AG04449 (cell line): ENCODE data around the gene ZFP64.

ENCODE experiments used
- CTCF ChIA-PET: fragments of 350-600 bp; formaldehyde crosslinking; extraction: SDS; loops from one replicate; lab custom pipeline; 2021; ENCODE audit warnings: antibody characterized with exemption; lab: Yijun Ruan, JAX
- POLR2A ChIA-PET: fragments of 400-600, 350-600 bp; formaldehyde crosslinking; extraction: SDS; loops from one replicate; lab custom pipeline; 2020; ENCODE audit warnings: antibody characterized with exemption, inconsistent platforms; lab: Yijun Ruan, JAX
- DNase-seq: peaks from one replicate; pipeline ENCODE4 v3.0.0-alpha.2; 2010; ENCODE audit warnings: low read depth, low spot score
- H3K4me3 ChIP-seq: 2 replicates; pipeline ENCODE4 v1.5.1; 2011; ENCODE audit warnings: low read depth, mild to moderate bottlenecking, control low read depth, low read length
- CTCF ChIP-seq: IDR thresholded peaks from one replicate; pipeline ENCODE4 v1.5.1; 2011; ENCODE audit warnings: mild to moderate bottlenecking, moderate library complexity, low read length, control low read depth, inconsistent platforms; ENCODE audit not compliant: insufficient read depth; ENCODE audit errors: missing control alignments

ZFP64 gene

GRCh38 chr20:52152921-52153320 is 38.7 kb downstream of the ZFP64 start:
- CTCF ChIA-PET = interaction anchor here (1.0 to 1.2 kb wide), 3 partner anchors 8 to 25 kb away, joined by 3 to 6 read pairs (median 3); no protein-coding TSS in a partner anchor
- no peak for DNase-seq
- POLR2A ChIA-PET = no interaction called here
- no peak for TF ChIP-seq CTCF
- H3K4me3 ChIP-seq = no peak overlapping the region

DNA sequence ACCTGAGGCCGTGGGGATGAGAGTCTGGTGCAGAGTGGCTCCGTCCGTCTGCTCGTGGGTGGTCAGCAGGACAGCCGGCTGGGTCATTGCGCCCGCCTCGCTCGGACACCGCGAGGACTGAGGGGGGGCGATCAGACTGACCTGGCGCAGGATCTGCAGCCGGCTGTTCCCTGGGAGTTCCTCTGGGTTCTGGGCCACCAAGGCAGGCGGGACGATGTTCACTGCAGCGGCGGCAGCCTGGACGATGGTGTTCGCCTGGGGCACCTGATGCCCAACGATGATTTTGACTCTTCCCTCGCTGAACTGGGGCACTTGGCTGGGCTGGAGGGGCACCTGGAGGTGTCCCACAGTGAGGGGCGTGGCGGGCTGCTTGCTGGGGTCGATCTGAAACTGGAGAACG is 39.2 kb downstream of the ZFP64 start:
- H3K4me3 ChIP-seq = no peak overlapping the region
- no peak for TF ChIP-seq CTCF
- no peak for DNase-seq
- ChIA-PET CTCF (interaction anchor here (1.0 kb wide), 1 partner anchor 9 kb away, joined by 3 read pairs; no protein-coding TSS in a partner anchor), POLR2A (no interaction called here)

DNA sequence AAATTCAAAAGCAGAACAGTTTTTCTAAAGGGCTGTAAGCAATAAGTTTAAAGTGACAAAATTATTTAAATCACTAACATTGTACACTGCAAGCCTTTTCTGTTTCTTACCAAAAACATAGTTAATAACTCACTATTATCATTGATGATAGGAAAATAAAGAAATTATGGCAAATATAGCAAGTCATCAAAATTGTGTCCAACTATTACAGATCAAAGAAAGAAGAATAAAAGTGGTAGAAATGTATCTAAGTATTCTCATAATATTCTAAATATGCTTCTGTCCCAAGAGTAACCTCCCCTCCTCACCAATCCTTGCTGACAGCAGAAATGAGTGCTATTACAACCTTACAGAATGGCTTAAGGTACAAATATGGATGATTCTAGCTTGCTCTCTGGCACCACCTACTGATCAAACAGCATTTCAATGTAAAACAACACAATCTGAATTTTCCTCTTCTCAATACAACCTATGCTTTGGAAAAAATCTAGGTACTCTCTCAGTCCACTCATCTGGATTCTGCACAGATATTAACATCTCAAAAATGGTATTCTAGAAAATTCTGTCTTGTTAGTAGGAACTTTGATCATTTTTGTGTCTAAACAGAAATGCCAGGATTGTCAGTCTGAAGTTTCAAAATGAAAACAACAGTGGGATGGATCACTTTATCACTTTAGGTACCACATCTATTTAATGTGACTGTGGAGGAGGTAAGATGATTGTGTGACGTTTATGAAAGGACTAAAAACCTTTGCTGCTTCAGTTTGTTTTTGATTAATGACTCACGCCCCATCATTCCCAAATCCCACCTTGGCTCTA is 40.9 kb downstream of the ZFP64 start:
- DNase-seq = no peak
- ChIA-PET CTCF (interaction anchor here (0.8 to 8.9 kb wide), 11 partner anchors 9 to 1159 kb away, joined by 3 to 103 read pairs (median 3); partner anchors contain the start of gene ZFP64), POLR2A (no interaction called here)
- H3K4me3 ChIP-seq = no peak overlapping the region
- TF ChIP-seq CTCF = peak; percentile 75

DNA sequence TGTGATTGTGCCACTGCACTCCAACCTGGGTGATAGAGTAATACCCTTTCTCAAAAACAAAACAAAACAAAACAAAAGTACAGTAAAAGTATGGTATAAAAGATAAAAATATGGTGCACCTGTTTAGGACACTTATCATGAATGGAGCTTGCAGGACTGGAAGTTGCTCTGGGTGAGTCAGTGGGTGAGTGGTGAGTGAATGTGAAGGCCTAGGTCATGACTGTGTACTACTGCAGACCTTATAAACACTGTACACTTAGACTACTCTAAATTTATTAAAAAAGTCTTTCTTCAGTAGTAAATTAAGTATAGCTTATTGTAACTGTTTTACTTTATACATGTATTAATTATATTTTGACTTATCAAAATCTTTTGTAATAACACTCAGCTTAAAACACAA is 46.0 kb downstream of the ZFP64 start:
- TF ChIP-seq CTCF = no peak
- DNase-seq = no peak
- ChIA-PET CTCF (interaction anchor here (1.9 to 8.9 kb wide), 3 partner anchors 9 to 40 kb away, joined by 5 to 103 read pairs (median 5); no protein-coding TSS in a partner anchor), POLR2A (no interaction called here)
- no peak overlapping the region for H3K4me3 ChIP-seq

DNA sequence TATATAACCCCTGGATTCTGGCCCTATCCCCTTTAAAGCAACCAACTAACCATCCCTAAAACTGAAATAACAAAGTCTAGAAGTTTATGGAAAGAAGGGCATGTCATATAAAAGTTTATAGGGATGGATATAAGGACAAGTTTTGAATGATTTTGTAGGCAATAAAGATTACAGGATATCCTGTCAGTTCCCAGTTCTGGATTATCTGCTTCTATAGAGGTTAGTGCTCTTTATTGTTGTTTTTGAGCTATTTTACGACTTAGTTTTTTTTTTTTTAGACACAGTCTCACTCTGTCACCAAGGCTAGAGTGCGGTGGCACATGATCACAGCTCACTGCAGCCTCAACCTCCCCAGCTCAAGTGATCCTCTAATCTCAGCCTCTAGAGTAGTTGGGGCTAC is 48.3 kb downstream of the ZFP64 start:
- no peak overlapping the region for H3K4me3 ChIP-seq
- POLR2A ChIA-PET = no interaction called here
- CTCF ChIA-PET = interaction anchor here (0.6 to 8.9 kb wide), 2 partner anchors 16 to 502 kb away, joined by 3 to 103 read pairs; no protein-coding TSS in a partner anchor
- TF ChIP-seq CTCF = no peak
- DNase-seq = no peak

DNA sequence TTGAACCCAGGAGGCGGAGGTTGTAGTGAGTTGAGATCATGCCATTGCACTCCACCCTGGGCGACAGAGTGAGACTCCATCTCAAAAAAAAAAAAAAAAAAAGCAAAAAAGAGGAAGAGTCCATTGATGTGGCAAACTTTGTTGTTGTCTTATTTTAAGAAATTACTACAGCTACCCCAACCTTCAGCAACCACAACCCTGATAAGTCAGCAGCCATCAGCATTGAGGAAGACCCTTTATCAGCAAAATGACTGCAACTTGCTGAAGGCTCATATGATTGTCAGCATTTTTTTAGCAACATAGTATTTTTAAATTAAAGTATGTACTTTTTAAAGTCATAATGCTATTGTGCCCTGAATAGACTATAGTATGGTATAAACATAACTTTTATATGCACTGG is 48.8 kb downstream of the ZFP64 start:
- CTCF ChIA-PET = interaction anchor here (0.6 to 8.9 kb wide), 2 partner anchors 16 to 501 kb away, joined by 3 to 103 read pairs; no protein-coding TSS in a partner anchor
- no peak for TF ChIP-seq CTCF
- POLR2A ChIA-PET = no interaction called here
- no peak for DNase-seq
- no peak overlapping the region for H3K4me3 ChIP-seq
